Neuronal stem cell (in vitro differentiated cells): Measurements from ENCODE around the gene CFAP97D2.
A peak's percentile ranks its signal among the peaks of the same experiment; 100 is the strongest.
"Not testable (repeated sequence)": the region's sequence is repeated elsewhere in the genome, so short reads cannot be mapped to it uniquely, and the experiment has no call there.

Experiments
- DNase-seq: peaks from one replicate; pipeline ENCODE4 v3.0.0-alpha.2; 2013; ENCODE audit warnings: low spot score
- H2AFZ ChIP-seq: one replicate; pipeline ENCODE4 v1.6.1; 2013; ENCODE audit warnings: mild to moderate bottlenecking, low read length, inconsistent platforms
- H2AK5ac ChIP-seq: 2 replicates; pipeline ENCODE4 v1.6.1; 2013; ENCODE audit warnings: low read depth, mild to moderate bottlenecking, inconsistent platforms, low read length, moderate library complexity, mixed read lengths
- H2BK120ac ChIP-seq: 2 replicates; pipeline ENCODE4 v1.6.1; 2013; ENCODE audit warnings: low read depth, mild to moderate bottlenecking, inconsistent platforms, low read length, moderate library complexity, mixed read lengths
- H2BK12ac ChIP-seq: one replicate; pipeline ENCODE4 v1.6.1; 2013; ENCODE audit warnings: low read length, inconsistent platforms
- H2BK15ac ChIP-seq: 2 replicates; pipeline ENCODE4 v1.6.1; 2013; ENCODE audit warnings: mild to moderate bottlenecking, low read length, inconsistent platforms, mixed read lengths
- H2BK5ac ChIP-seq: one replicate; pipeline ENCODE4 v1.6.1; 2013; ENCODE audit warnings: inconsistent platforms, mild to moderate bottlenecking, low read length, moderate library complexity
- H3K14ac ChIP-seq: one replicate; pipeline ENCODE4 v1.6.1; 2013; ENCODE audit warnings: low read length, inconsistent platforms
- H3K18ac ChIP-seq: 2 replicates; pipeline ENCODE4 v1.6.1; 2013; ENCODE audit warnings: low read length, inconsistent platforms
- H3K23ac ChIP-seq: 2 replicates; pipeline ENCODE4 v1.6.1; 2013; ENCODE audit warnings: low read depth, mild to moderate bottlenecking, mixed read lengths, low read length, inconsistent platforms; ENCODE audit not compliant: poor library complexity
- H3K27ac ChIP-seq: replicated peaks from 3 replicates; pipeline ENCODE4 v1.5.1; 2013; ENCODE audit warnings: low read length, inconsistent platforms
- H3K27me3 ChIP-seq, 3 experiments: 2 replicates each; pipeline ENCODE4 v1.6.1; 2013; ENCODE audit warnings: low read length in 3 of 3, mild to moderate bottlenecking in 2 of 3, inconsistent platforms in 1 of 3, low read depth in 1 of 3, mixed read lengths in 1 of 3, moderate library complexity in 1 of 3; ENCODE audit not compliant: control insufficient read depth in 3 of 3, insufficient read depth in 3 of 3
- H3K36me3 ChIP-seq, 2 donors: replicated peaks in 1 of 2; 2 replicates each; pipeline ENCODE4 v1.6.1; 2013; ENCODE audit warnings: low read length in 2 of 2; ENCODE audit not compliant: control insufficient read depth in 2 of 2, insufficient read depth in 2 of 2
- H3K4ac ChIP-seq: 2 replicates; pipeline ENCODE4 v1.6.1; 2013; ENCODE audit warnings: inconsistent platforms, mild to moderate bottlenecking, low read length, moderate library complexity
- H3K4me1 ChIP-seq, 2 donors: 1 replicate in 1 of 2; 2 replicates in 1 of 2; pipeline ENCODE4 v1.6.1; 2013; ENCODE audit warnings: low read length in 2 of 2, low read depth in 1 of 2; ENCODE audit not compliant: control insufficient read depth in 2 of 2, insufficient read depth in 1 of 2
- H3K4me2 ChIP-seq: one replicate; pipeline ENCODE4 v1.6.1; 2013; ENCODE audit warnings: mild to moderate bottlenecking, low read length, inconsistent platforms; ENCODE audit not compliant: insufficient read depth, poor library complexity, severe bottlenecking
- H3K4me3 ChIP-seq, 2 donors: 2 replicates each; pipeline ENCODE4 v1.5.1; 2013; ENCODE audit warnings: low read length in 2 of 2, mild to moderate bottlenecking in 2 of 2, inconsistent platforms in 1 of 2, moderate library complexity in 1 of 2
- H3K79me1 ChIP-seq: one replicate; pipeline ENCODE4 v1.6.1; 2013; ENCODE audit warnings: low read depth, mild to moderate bottlenecking, inconsistent platforms, low read length, moderate library complexity
- H3K9ac ChIP-seq: one replicate; pipeline ENCODE4 v1.6.1; 2013; ENCODE audit warnings: mild to moderate bottlenecking, low read depth, low read length, inconsistent platforms; ENCODE audit not compliant: poor library complexity
- H3K9me3 ChIP-seq, 2 donors: replicated peaks in 1 of 2; 2 replicates each; pipeline versions ENCODE3 to v1.6.1; 2013; ENCODE audit warnings: low read length in 2 of 2, mild to moderate bottlenecking in 2 of 2, inconsistent platforms in 1 of 2, low read depth in 1 of 2, mixed read lengths in 1 of 2, moderate library complexity in 1 of 2; ENCODE audit not compliant: control insufficient read depth in 2 of 2, insufficient read depth in 1 of 2
- H4K8ac ChIP-seq: one replicate; pipeline ENCODE4 v1.6.1; 2013; ENCODE audit warnings: low read depth, mild to moderate bottlenecking, inconsistent platforms, low read length, moderate library complexity
- H4K91ac ChIP-seq: one replicate; pipeline ENCODE4 v1.6.1; 2013; ENCODE audit warnings: low read length, low read depth, mild to moderate bottlenecking, inconsistent platforms; ENCODE audit not compliant: poor library complexity
- WGBS, 2 donors: extraction: QIAGEN DNeasy Blood & Tissue Kit; methylation state at CpG; one replicate each; pipeline ENCODE4 v1.1.7; 2013; ENCODE audit warnings: missing lambda C conversion rate in 2 of 2, mixed read lengths in 1 of 2; ENCODE audit not compliant: insufficient read length in 2 of 2, insufficient replicate concordance in 1 of 2; ENCODE audit errors: extremely low coverage in 2 of 2; 5-methylcytosine and 5-hydroxymethylcytosine counted together

CFAP97D2 gene

GRCh38 chr13:114158869-114159666 lies 20.0 kb upstream of the CFAP97D2 start:
- H4K91ac ChIP-seq, H2AFZ ChIP-seq, H2BK15ac ChIP-seq, H2BK120ac ChIP-seq, H3K4me2 ChIP-seq, H3K36me3 ChIP-seq, H3K18ac ChIP-seq, H3K79me1 ChIP-seq, H3K4me1 ChIP-seq, H3K27ac ChIP-seq, DNase-seq, H3K4ac ChIP-seq, H2BK5ac ChIP-seq, H3K14ac ChIP-seq, H3K4me3 ChIP-seq, H2AK5ac ChIP-seq, H3K9me3 ChIP-seq, H2BK12ac ChIP-seq, H3K9ac ChIP-seq, H3K27me3 ChIP-seq, H4K8ac ChIP-seq, H3K23ac ChIP-seq: not testable (repeated sequence)
- no CpG with 5 or more reads among the region's 13 CpGs for WGBS, 2 donors

GRCh38 chr13:114161028-114161556 lies 18.0 kb upstream of the CFAP97D2 start:
- H3K4me1 ChIP-seq, result peaks cover 0 to 5% of the 10 kb centered on the region in 2 donors
- no peak overlapping the region for H3K4ac ChIP-seq
- peak overlapping the region; percentile 63 for H2AK5ac ChIP-seq
- H3K36me3 ChIP-seq, result no peaks in the 10 kb centered on the region
- no peak overlapping the region for H2BK5ac ChIP-seq
- DNase-seq, result no peak
- no peak overlapping the region for H3K9ac ChIP-seq
- no peak overlapping the region for H2BK12ac ChIP-seq
- H3K27ac ChIP-seq, result no peak overlapping the region
- no peak overlapping the region for H3K4me3 ChIP-seq
- peak overlapping the region; percentile 98 for H4K8ac ChIP-seq
- no peak overlapping the region for H2AFZ ChIP-seq
- no peak overlapping the region for H3K23ac ChIP-seq
- H3K27me3 ChIP-seq, result peaks cover 0 to 3% (median 2%) of the 10 kb centered on the region in 3 experiments
- no peak overlapping the region for H2BK120ac ChIP-seq
- peak overlapping the region; percentile 70 for H3K18ac ChIP-seq
- H3K79me1 ChIP-seq, result no peaks in the 10 kb centered on the region
- H4K91ac ChIP-seq, result no peak overlapping the region
- peaks cover 0 to 2% of the 10 kb centered on the region in 2 donors for H3K9me3 ChIP-seq
- H2BK15ac ChIP-seq, result no peak overlapping the region
- H3K4me2 ChIP-seq, result no peak overlapping the region
- no CpG with 5 or more reads among the region's 47 CpGs for WGBS, 2 donors
- no peak overlapping the region for H3K14ac ChIP-seq

GRCh38 chr13:114161644-114162532 lies 17.2 kb upstream of the CFAP97D2 start:
- no peak overlapping the region for H2BK5ac ChIP-seq
- no peak overlapping the region for H3K14ac ChIP-seq
- no peak overlapping the region for H4K8ac ChIP-seq
- peak overlapping the region; percentile 63 for H2AK5ac ChIP-seq
- peak overlapping the region; percentile 78 for H2AFZ ChIP-seq
- H3K9me3 ChIP-seq, result peaks cover 0 to 2% of the 10 kb centered on the region in 2 donors
- no peak overlapping the region for H2BK12ac ChIP-seq
- no peak overlapping the region for H4K91ac ChIP-seq
- no peak overlapping the region for H3K4me2 ChIP-seq
- H3K18ac ChIP-seq, result no peak overlapping the region
- H3K9ac ChIP-seq, result no peak overlapping the region
- H3K4ac ChIP-seq, result no peak overlapping the region
- no peak overlapping the region for H2BK15ac ChIP-seq
- H3K27ac ChIP-seq, result no peak overlapping the region
- no peak overlapping the region for H3K4me3 ChIP-seq
- H3K27me3 ChIP-seq, result peaks cover 0 to 3% (median 2%) of the 10 kb centered on the region in 3 experiments
- no peaks in the 10 kb centered on the region for H3K36me3 ChIP-seq
- peaks cover 3 to 7% of the 10 kb centered on the region in 2 donors for H3K4me1 ChIP-seq
- no CpG with 5 or more reads among the region's 32 CpGs for WGBS, 2 donors
- H3K23ac ChIP-seq, result no peak overlapping the region
- no peaks in the 10 kb centered on the region for H3K79me1 ChIP-seq
- no peak overlapping the region for H2BK120ac ChIP-seq
- no peak for DNase-seq

- no peak overlapping the region for H3K27ac ChIP-seq
- H2BK5ac ChIP-seq, result no peak overlapping the region
- H3K4me3 ChIP-seq, result no peak overlapping the region
- no peak overlapping the region for H2BK15ac ChIP-seq
- H3K36me3 ChIP-seq, result no peaks in the 10 kb centered on the region
- H2AFZ ChIP-seq, result peak overlapping the region; percentile 78
- H4K8ac ChIP-seq, result no peak overlapping the region
- H3K4me2 ChIP-seq, result no peak overlapping the region
- no peak overlapping the region for H2BK120ac ChIP-seq
- no peak for DNase-seq
- H3K79me1 ChIP-seq, result no peaks in the 10 kb centered on the region
- WGBS, 2 donors, result no CpG with 5 or more reads among the region's 16 CpGs
- H3K4ac ChIP-seq, result no peak overlapping the region
- H3K18ac ChIP-seq, result no peak overlapping the region
- H3K9me3 ChIP-seq, result peaks cover 0 to 2% of the 10 kb centered on the region in 2 donors
- peaks cover 0 to 3% (median 2%) of the 10 kb centered on the region in 3 experiments for H3K27me3 ChIP-seq
- H3K23ac ChIP-seq, result no peak overlapping the region
- no peak overlapping the region for H4K91ac ChIP-seq
- no peak overlapping the region for H2BK12ac ChIP-seq
- no peak overlapping the region for H3K14ac ChIP-seq
- peaks cover 5 to 7% of the 10 kb centered on the region in 2 donors for H3K4me1 ChIP-seq
- H3K9ac ChIP-seq, result no peak overlapping the region
- H2AK5ac ChIP-seq, result no peak overlapping the region
Observed at GRCh38 chr13:114162533-114162922, 16.5 kb upstream of the CFAP97D2 start.
